GM19238 (cell line): ENCODE data around the gene GAREM1.
A peak's percentile ranks its signal among the peaks of the same experiment; 100 is the strongest.
"Not testable (repeated sequence)": the region's sequence is repeated elsewhere in the genome, so short reads cannot be mapped to it uniquely, and the experiment has no call there.

Experiments used
- DNase-seq: peaks from one replicate; pipeline ENCODE4 v3.0.0; 2011; ENCODE audit warnings: low spot score; ENCODE audit not compliant: insufficient read length

Gene GAREM1

DNA sequence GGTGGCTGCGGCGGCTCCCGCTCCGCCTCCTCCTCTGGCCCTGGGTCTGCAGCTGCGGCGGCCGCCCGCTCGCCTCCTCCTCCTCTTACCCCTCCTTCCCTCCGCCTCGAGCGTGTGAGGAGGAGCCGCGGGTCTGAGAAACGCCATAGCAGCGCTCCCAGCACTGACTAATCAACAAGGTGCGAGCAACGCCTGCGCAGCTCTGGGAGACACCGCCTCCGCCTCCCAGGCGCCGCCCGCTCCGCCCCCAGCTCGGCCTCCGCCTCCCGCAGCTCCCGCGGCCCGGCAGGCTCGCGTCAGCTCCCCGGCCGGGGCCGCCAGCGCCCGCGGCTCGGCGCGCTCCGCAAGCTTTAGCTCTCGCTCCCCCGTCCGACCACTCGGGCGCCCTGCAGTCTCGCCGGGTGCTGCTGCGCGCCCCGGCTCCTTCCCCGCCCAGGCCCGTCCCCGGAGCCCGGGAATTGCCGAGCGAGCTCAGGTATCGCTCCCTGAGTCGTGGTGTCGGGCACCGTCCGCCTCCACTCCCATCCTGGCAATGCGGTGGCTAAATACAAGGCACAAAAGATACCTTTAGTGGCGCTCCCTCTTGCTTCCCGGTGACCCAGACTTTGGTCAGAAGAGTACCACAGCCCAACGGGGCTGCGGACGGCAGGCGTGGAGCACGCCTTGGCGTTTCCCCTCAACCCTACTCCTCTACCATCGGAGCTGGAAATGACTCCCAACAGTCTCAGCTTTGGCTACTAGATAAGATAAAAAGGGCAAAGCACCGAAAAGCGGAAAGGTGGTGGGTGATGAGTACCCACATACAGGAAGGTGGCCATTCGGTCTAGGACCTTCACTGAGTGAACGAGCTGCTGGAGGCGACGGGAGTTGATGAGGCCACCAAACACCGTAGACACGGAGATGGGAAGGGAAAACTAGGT lies at the start of gene GAREM1:
Gene GAREM1, minus strand, starts transcription at position 169 of the 920 bp plus-strand sequence. CDS start 454 bp downstream, outside the sequence.
- peak; percentile 84 for DNase-seq

DNA sequence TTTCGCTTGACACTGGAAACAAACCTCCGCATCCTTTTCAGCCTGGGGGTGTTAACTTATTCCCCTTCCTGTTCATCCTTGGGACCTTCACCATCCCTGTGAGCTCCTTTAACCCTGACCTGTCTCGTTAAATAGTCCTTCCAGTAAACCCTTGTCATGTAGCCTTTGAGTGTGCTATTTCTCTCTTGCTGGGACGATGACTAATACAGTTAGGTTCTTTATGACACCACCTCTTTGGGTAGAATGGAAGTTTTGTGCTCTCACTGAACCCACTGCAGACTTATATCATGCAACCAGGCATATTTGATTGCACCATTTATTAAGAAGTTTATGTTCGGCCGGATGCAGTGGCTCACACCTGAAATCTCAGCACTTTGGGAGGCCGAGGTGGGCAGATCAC lies 40.5 kb upstream of the GAREM1 start:
- DNase-seq, result no peak

DNA sequence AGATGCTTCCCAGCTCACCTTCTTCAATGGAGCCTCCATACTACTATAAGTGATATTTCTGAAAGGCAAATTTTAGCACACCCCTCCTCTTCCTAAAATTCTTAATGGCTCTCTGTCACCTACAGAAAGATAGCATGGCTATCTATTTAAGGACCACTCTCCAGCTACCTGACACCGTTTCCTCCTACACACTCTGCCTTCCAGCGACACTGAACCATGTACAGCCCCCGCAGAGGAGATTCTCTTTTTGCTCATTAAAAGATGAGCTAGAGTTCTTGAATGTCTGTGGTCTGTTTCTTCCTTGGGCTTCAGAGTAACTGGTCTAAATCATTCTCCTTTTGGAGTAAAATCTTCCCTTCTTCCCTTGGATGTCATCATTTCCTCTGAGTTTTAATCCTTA lies 38.4 kb upstream of the GAREM1 start:
- DNase-seq, result no peak

DNA sequence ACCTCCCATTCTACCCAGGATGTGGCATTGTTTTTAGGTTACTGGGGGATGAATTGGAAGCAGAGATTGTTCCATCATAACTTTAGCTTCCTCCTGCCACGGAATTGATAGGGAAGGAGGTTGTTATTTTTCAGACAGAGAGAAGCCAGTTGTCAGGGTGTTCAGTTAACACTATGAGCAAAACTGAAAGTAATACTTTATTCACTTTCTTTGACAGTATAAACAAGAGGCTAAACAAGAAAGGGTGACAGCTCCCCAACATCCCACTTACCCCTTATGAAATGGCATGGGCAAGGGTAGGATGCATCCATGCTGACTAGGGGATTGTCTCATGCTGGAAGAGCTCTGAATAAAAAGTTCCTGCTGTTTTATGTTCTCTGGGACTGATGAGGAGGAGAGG lies 36.4 kb upstream of the GAREM1 start:
- DNase-seq, result no peak

DNA sequence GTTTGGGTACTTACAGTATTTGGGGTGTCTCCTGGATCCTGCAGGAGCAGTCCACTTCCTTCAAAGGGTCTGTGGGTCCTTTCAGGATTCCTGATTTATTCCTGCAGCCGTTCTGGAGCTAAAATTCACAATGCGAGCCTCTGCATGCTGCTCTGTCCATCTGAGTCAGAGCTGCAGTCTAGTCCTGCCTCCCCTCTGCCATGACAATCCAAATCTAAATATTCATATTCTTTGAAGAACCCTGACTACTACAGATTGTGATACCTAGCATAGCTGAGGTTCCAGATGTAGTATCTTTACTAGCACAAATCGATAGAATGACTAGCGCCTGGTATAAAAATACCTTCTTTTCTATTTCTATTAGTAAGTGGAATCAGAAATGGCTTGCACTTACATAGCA lies 31.3 kb upstream of the GAREM1 start:
- no peak for DNase-seq

DNA sequence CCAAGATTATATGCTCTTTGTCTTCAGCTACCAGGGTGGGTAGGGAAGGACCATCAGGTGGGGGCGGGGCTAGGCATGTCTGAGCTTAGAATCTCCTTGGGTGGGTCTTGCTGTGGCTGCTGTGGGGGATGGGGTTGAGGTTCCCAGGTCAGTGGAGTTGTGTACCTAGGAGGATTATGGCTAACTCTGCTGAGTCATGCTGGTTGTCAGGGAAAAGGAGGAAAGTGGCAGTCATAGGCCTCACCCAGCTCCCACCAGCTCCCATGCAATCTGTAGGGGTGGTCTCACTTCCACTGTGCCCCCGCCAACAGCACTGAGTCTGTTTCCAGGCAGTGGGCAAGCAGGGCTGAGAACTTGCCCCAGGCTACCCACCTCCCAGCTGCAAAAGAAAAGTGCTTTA lies 30.6 kb upstream of the GAREM1 start:
- not testable (repeated sequence) for DNase-seq

DNA sequence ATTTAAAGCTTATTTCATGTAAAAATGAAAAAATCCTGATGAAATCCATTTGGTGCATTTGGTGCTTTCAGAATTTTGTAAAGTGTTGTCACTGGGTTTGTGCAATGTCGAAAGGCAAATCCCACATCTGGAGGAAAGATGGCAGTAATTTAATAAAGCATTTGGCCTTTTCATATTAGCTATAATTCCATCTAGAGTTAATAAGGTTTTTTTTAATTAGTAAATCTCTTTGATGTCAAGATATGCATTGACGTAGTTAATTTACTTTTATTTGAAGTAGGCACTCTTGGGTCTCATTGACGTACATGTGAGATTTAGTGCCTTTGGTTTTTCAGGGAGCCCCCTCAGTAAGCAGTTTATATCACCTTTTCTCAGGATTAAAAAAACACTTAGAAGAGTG lies 12.3 kb upstream of the GAREM1 start:
- DNase-seq, result no peak

DNA sequence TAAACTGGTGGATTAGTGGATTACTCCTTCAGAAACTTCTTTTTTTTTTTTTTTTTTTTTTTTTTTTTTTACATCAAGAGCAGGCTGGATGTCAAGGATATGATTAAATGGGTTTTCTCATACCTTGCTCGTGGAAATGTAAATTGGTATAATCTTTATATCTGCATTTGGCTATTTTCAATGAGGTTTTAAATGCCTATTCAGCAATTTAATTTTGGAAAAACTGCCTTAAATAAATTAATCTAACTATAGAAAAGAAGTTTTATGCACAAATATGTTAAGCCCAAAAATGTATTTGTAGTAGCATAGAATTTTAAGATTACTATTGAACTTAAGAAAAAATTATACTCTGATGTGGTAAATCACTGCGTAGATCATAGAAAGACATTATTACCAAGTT lies 11.4 kb upstream of the GAREM1 start:
- no peak for DNase-seq

DNA sequence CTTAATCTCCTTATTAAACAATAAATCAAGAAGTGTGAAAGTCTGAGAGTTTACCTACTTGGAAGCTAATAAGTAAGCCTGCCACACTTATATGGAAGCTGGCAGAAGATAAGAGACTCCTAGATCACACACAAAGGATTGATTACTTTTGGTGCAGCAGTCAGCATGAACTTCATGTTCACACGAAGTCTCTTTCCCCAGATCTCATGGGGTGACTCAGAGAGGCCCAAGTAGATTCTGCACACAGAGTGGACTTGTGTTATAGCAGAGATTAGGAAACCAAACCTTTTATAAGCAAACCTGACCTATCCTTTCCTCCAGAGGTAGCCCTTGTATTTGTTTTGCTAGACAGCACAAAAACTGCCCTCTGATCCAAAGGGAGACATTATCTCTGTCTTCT lies 9.9 kb upstream of the GAREM1 start:
- DNase-seq, result no peak

DNA sequence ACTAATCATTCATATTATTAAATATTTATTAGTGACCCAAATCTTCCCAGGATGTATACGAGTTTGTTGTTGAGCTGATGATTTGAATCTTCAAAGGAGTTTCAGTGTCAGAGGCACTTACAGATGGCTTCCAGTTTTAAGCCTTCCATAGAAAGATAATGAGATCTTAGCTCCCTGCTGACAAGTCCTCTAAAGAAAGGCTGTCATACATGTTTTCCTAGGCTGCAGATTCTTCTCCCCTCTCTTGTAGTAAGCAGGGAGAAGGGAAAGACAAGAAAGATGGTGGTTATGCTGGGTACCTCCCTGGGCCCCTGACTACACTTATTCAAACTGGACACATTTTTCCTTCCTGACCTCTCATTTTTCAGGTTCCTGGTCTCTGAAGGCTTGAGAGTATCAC lies 8.1 kb upstream of the GAREM1 start:
- DNase-seq, result no peak

DNA sequence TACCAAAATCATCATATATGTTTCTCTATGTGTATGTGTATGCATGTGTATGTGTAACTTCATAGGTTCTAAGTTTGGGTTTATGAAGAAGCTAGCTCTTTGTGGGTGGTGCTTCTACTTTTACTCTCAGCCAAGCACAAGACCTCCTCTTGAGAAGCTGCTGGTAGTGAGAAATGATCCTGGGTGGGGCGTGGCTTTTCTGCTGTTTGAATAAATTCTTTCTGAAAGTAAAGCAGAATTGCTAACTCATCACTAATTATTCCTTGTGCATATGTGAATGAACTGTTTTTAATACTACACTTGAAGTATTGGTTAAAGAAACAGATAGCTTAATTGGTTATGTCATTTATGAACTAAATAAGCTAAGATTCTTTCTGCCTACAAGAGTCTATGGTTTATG lies 7.6 kb upstream of the GAREM1 start:
- DNase-seq, result no peak

DNA sequence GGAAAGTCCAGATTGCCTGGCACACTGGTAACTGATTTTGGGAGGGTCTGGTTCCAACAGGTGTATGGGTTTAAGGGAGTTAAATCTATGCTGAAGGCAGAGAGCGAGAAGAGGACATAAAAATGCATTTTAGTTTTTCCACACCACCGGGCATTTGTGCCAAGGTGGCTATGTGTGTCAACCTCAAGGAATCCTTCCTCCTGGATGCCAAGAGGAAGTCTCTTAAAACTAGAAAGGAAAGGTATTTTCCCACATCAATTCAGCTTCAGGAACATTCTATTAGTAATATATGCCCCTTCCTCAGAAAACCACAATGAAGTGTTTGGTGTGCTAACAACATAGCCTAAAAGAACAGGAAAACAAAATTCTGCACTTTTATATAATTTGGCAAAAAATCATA lies 5.4 kb upstream of the GAREM1 start:
- no peak for DNase-seq

DNA sequence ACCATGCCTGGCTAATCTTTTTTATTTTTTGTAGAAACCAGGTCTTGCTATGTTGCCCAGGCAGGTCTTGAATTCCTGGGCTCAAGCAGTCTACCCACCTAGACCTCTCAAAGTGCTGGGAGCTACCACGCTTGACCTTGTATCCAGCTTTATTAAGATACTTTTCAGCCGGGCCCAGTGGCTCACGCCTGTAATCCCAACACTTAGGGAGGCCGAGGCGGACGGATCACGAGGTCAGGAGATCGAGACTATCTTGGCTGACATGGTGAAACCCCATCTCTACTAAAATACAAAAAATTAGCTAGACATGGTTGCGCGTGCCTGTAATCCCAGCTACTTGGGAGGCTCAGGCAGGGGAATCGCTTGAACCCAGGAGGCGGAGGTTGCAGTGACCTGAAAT lies 4.4 kb upstream of the GAREM1 start:
- not testable (repeated sequence) for DNase-seq

DNA sequence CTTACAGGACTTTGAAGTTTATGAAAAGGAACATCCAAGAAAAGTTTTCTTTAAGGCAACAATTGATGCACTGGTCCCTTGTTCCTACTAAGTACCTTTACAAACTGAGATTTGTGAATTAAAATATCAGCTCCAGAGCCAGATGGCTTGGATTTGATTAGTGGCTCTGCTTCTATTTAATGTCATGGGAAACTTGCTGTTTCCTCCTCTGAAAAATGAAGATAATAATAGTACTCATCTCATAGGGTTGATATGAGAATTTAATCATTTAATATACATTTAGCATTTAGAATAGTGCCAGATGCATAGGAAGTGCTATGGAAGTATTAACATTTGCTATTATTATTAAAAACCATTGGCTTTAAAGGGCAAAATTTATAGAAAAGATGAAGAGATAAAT lies 2.6 kb upstream of the GAREM1 start:
- DNase-seq, result no peak

DNA sequence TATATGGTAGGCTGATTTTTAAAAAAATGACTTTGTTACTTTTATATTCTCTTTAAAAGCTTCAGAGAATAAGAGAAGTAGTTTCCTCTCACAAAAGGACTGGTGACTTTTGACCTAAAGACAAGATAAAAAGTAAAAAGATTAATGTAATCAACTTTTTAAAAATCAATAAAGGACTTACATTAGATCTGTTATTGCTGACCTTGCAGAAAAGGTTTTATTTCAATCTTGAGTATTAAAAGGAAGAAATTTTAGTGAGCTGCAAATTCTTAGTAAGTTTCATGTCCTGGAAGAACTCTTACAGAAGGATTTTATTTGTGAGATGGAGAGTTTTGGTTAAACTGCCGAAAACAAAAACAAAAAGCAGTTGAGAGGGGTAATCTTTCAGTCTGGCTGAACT lies 2.2 kb upstream of the GAREM1 start:
- DNase-seq, result no peak

DNA sequence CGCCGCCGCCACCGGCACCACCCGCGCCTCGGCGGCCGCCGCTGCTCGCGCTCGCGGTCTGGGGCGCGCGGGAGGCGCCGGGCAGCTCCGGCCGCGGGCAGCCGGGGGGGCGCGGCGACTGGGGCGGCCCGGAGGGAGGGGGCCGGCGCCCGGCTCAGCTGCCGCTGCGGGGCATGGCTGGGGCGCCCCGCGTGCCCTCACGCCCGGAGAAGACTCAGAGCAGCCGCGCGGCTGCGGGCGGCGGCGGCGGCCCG lies 295 bp downstream of the GAREM1 start:
- no peak for DNase-seq

DNA sequence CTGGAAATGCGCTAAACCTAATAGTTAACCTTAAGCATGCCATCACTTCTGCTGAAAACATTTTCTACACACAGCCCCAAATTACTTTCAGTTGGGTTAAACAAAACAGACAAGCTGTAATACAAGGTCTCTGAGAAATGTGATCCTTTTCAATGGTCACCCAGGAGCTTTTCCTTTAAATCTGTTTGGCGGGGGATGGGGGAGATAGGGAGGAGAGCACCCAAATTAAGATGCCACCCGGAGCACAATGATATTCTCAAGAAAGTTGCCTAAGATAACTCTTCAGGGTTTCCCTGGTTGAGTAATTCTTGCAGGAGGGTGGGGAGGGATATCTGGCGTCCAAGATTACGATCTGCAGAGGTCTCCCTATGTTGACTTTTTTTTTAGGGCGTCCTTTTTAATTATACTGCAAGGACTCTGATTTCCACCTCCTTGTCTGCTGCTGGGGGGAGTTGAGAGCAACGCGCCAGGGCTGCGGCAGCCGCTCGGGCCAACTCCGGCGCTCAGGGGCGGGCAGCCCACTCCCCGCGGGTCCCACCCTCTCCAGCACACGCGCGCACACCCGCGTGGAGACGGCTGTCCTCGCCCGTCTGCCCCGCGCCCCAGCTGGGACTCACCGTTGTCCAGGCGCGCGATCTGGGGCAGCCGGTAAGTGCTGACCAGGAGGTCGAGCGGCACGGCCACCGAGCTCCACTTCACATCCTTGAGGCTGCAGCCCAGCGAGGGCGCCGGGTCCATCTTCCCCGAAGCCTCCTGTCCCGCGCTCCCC lies 807 bp downstream of the GAREM1 start:
- DNase-seq, result peak; percentile 4

DNA sequence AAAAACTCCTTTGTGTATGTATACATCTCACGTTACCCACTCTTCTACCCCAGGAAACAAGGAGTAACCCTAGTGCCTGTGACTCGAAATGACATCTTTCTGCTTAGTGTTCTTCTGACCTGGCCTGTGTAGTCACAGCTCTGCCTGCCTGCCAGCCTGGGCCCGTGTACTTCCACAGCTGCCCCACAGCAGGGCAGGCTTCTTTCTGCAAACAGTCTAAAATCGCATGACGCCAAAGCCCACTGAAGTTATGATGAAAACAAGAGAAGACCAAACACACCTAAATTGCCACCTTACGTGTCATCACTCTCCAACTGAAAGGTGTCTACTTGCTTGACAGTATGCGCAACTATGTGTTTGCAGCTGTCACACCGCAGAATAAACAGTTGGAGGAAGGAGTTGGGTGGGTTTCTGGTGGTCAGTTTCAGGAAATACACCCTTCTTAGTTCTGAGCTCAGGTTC lies 1.5 kb downstream of the GAREM1 start:
- DNase-seq, result no peak

DNA sequence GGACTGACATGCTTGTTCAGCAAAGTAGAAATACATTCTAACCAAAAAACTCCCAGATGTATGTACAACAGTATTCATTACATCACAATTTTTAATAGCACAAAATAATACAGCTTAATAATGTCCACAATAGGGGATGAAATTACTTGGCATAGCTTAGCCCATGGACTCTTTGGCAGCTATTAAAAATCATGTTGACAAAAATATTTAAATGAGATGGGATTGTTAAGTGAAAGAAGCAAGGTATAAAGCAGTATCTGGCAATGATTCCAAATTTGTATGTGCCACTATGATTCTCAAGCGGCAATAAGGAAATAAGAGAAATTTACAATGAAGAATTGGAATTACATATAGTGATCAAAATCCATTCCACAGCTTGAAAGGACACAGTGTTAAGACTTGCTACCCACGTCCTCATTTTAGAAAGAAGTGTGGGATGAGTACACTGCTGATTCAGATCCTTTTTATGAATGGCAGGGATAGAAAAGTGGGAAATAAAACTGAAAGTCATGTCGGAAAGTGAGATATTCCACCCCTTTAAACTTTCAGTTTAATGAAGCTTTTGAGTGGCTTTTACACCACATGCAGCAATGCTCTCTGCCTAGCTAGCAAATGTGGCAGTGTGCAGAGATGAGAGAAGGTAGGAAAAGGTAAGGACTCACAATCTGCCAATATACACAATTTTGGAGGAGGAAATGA lies 2.4 kb downstream of the GAREM1 start:
- DNase-seq, result no peak

DNA sequence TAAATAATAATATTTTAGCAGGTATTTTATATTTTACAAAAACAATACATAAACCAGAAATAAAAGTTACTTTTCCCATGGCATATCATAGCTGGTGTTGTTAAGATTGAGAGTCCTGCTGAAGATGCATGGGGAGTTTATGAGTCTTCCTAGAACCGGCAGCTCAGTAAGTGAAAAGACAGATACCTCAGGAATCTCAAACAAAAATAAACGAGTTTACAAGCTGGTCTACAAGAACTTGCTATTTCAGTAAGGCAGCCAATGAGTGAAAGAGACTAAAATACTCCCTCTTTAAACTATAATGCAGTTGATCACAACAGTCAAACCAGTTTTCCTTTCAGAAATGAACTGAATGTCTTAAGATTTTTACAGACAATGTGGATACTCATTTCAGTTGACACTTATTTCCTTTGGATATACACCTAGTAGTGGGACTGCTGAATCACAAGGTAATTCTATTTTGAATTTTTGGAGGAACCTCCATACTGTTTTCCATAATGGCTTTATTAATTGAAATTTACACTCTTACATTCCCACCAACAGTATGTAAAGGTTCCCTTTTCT lies 8.9 kb downstream of the GAREM1 start:
- DNase-seq, result no peak

DNA sequence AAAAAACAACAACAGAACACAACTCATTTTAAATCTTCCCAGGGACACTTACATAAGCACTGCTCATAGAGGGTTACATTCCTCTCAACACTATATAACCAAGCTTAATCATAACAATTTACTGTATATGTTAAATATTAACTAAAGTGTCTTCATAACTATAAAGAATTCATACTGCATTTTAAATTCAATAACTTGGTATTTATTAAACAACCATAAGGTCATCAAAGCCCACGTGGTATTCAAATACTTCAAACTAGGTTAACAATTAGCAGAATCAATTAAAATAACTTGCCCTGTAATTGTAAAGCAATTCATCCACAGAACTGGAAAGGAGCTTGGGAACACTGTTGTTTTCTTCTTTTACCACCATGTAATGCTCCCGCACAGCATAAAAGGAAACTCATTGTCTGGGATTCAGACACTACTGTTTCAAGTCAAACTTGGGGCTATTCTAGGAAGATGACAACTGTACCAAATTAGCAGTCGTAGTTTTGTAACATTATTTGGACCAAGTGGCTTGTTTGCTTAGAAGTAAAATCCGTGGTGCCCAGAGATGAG lies 10.4 kb downstream of the GAREM1 start:
- no peak for DNase-seq
